ENCODE results near the gene BSPRY. TPM values are rescaled to one million over a fixed set of nuclear protein-coding genes. Genes with fewer than 3 reads are reported as not detected.

BSPRY gene
- total RNA-seq, 4 donors from 2014 or later, result 0.40 to 1.9 TPM; not detected in 2

- intact Hi-C loops (cut with DNase I; ENCODE audit: low total_unique reads), result no loop called here
- no peak for TF ChIP-seq POLR2A (IDR thresholded peaks at IDR 0.05)
- Histone ChIP-seq H3K9me3 (no peaks in the 10 kb centered on the region), H3K4me3 (no peak overlapping the region), H3K27me3 (peaks cover 3 to 14% of the 10 kb centered on the region in 2 donors), H3K27ac (no peak overlapping the region), H3K4me1 (peaks cover 0 to 10% of the 10 kb centered on the region in 2 donors), H3K36me3 (no peaks in the 10 kb centered on the region)
- DNase-seq, result no peak
Measured at GRCh38 chr9:113349066-113349444, 286 bp upstream of the BSPRY start.

- H3K27me3 ChIP-seq, result peaks cover 3 to 14% of the 10 kb centered on the region in 2 donors
- DNase-seq, result no peak
- no peak for TF ChIP-seq POLR2A (IDR thresholded peaks at IDR 0.05)
- TF ChIP-seq, protein P1, sequence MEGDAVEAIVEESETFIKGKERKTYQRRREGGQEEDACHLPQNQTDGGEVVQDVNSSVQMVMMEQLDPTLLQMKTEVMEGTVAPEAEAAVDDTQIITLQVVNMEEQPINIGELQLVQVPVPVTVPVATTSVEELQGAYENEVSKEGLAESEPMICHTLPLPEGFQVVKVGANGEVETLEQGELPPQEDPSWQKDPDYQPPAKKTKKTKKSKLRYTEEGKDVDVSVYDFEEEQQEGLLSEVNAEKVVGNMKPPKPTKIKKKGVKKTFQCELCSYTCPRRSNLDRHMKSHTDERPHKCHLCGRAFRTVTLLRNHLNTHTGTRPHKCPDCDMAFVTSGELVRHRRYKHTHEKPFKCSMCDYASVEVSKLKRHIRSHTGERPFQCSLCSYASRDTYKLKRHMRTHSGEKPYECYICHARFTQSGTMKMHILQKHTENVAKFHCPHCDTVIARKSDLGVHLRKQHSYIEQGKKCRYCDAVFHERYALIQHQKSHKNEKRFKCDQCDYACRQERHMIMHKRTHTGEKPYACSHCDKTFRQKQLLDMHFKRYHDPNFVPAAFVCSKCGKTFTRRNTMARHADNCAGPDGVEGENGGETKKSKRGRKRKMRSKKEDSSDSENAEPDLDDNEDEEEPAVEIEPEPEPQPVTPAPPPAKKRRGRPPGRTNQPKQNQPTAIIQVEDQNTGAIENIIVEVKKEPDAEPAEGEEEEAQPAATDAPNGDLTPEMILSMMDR (IDR thresholded peaks at IDR 0.05), result no peak
- H3K36me3 ChIP-seq, result no peaks in the 10 kb centered on the region
- H3K4me1 ChIP-seq, result peaks cover 0 to 10% of the 10 kb centered on the region in 2 donors
- H3K27ac ChIP-seq, result no peak overlapping the region
- H3K4me3 ChIP-seq, result no peak overlapping the region
- intact Hi-C loops (cut with DNase I; ENCODE audit: low total_unique reads), result no loop called here
- H3K9me3 ChIP-seq, result no peaks in the 10 kb centered on the region
Measured at GRCh38 chr9:113350107-113350661, 843 bp downstream of the BSPRY start.

DNA sequence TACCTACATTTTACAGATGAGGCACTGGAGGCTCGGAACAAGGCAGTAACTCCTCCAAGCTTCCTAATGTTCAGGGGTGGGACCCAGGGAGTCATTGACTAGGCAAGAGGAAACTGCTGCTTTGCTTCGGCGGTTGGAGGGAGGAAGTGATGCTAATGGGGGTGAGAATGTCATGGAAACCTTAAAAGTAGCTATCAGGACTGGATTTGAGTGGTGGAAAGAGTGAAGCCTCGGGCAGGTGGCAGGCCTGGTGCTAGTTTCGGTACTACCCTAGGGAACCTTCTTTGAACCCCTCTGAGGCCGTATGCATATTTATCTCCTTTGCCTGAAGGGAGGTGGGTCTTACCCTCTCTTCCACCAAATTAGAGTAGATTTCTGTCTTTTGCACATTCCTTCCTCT is 1.6 kb downstream of the BSPRY start:
- no peaks in the 10 kb centered on the region for H3K9me3 ChIP-seq
- intact Hi-C loops (cut with DNase I; ENCODE audit: low total_unique reads), result no loop called here
- DNase-seq, result no peak
- H3K4me1 ChIP-seq, result peaks cover 0 to 10% of the 10 kb centered on the region in 2 donors
- no peak overlapping the region for H3K4me3 ChIP-seq
- TF ChIP-seq, protein P1 (IDR thresholded peaks at IDR 0.05), result no peak
- no peak for TF ChIP-seq POLR2A (IDR thresholded peaks at IDR 0.05)
- no peaks in the 10 kb centered on the region for H3K36me3 ChIP-seq
- peaks cover 3 to 14% of the 10 kb centered on the region in 2 donors for H3K27me3 ChIP-seq
- no peak overlapping the region for H3K27ac ChIP-seq

DNA sequence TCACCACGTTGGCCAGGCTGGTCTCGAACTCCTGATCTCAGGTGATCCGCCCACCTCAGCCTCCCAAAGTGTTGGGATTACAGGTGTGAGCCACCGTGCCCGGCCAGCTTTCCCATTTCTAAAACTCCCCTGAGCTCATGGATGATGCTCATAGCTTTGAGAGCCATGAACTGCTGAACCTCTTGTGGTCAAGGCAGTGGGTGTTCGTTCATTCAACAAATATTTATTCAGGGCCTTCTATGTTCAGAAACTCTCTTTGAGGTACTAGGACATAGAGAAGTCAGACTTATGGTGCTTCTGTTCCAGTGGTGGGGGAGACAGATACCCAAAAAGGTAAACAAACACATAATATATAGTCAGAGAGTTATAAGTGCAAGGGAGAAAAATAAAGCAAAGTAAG is 2.7 kb downstream of the BSPRY start:
- H3K4me3 ChIP-seq, result no peak overlapping the region
- intact Hi-C loops (cut with DNase I; ENCODE audit: low total_unique reads), result no loop called here
- H3K27me3 ChIP-seq, result peaks cover 3 to 14% of the 10 kb centered on the region in 2 donors
- H3K27ac ChIP-seq, result no peak overlapping the region
- TF ChIP-seq POLR2A (IDR thresholded peaks at IDR 0.05), result no peak
- TF ChIP-seq, protein P1 (IDR thresholded peaks at IDR 0.05), result no peak
- DNase-seq, result no peak
- H3K36me3 ChIP-seq, result no peaks in the 10 kb centered on the region
- peaks cover 0 to 10% of the 10 kb centered on the region in 2 donors for H3K4me1 ChIP-seq
- H3K9me3 ChIP-seq, result no peaks in the 10 kb centered on the region

DNA sequence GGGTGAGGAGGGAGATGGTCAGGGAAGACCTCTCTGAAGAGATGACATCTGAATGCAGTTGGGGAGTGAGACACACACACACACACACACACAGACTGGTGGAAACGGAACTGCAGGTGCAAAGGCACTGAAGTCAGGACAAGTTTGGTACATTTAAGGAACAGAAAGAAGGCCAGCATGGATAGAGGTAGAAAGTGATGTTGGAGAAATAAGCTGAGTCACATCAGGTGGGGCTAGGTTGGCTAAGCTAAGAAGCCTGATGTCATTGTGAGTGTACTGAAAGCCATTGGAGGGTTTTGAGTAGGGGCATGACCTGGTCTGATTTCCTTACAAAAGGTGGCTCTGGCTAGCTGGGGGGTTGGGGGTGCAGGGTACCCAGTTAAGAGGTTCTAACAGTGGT is 3.1 kb downstream of the BSPRY start:
- peaks cover 3 to 14% of the 10 kb centered on the region in 2 donors for H3K27me3 ChIP-seq
- H3K4me1 ChIP-seq, result peaks cover 0 to 10% of the 10 kb centered on the region in 2 donors
- intact Hi-C loops (cut with DNase I; ENCODE audit: low total_unique reads), result no loop called here

More for the DNA sequence above, 3.1 kb downstream of the BSPRY start:
- no peak for TF ChIP-seq POLR2A (IDR thresholded peaks at IDR 0.05)
- TF ChIP-seq, protein P1 (IDR thresholded peaks at IDR 0.05), result no peak
- Histone ChIP-seq H3K27ac (no peak overlapping the region), H3K9me3 (no peaks in the 10 kb centered on the region), H3K36me3 (no peaks in the 10 kb centered on the region), H3K4me3 (no peak overlapping the region)
- DNase-seq, result no peak

All from uterus (tissue), 4 donors.